ENCODE results near the gene PDE1C.

The PDE1C gene

GRCh38 chr7:31761646-31762045 is 308.6 kb downstream of the PDE1C start:
- DNase-seq: no peak

GRCh38 chr7:31758755-31759154 is 311.5 kb downstream of the PDE1C start:
- DNase-seq: no peak

- no peak for DNase-seq
Measured at GRCh38 chr7:31751726-31752125, 318.5 kb downstream of the PDE1C start.

GRCh38 chr7:31748084-31748483 is 322.1 kb downstream of the PDE1C start:
- no peak for DNase-seq

GRCh38 chr7:31747553-31747952 is 322.7 kb downstream of the PDE1C start:
- no peak for DNase-seq

GRCh38 chr7:31744294-31744874 is 325.8 kb downstream of the PDE1C start:
- DNase-seq: peak; percentile 32

- no peak for DNase-seq
Measured at GRCh38 chr7:31741852-31742251, 328.4 kb downstream of the PDE1C start.

- peak; percentile 57 for DNase-seq
Measured at GRCh38 chr7:31735991-31736982, 333.9 kb downstream of the PDE1C start.

- DNase-seq: no peak
Measured at GRCh38 chr7:31734456-31734855, 335.8 kb downstream of the PDE1C start.

- no peak for DNase-seq
Measured at GRCh38 chr7:31729195-31729804, 340.9 kb downstream of the PDE1C start.

- DNase-seq: no peak
Measured at GRCh38 chr7:31724696-31725095, 345.5 kb downstream of the PDE1C start.

GRCh38 chr7:31720366-31720765 is 349.8 kb downstream of the PDE1C start:
- no peak for DNase-seq

- DNase-seq: no peak
Measured at GRCh38 chr7:31716355-31716754, 353.9 kb downstream of the PDE1C start.

GRCh38 chr7:31710171-31710570 is 360.0 kb downstream of the PDE1C start:
- no peak for DNase-seq

- DNase-seq: no peak
Measured at GRCh38 chr7:31707089-31707488, 363.1 kb downstream of the PDE1C start.

- no peak for DNase-seq
Measured at GRCh38 chr7:31705377-31705776, 364.8 kb downstream of the PDE1C start.

- DNase-seq: no peak
Measured at GRCh38 chr7:31702354-31702753, 367.9 kb downstream of the PDE1C start.
